H1 (cell line): Measurements from ENCODE around the gene DDN. TPM values are rescaled to one million over a fixed set of nuclear protein-coding genes. Genes with fewer than 3 reads are reported as not detected.

Source experiments
- CTCF ChIA-PET: fragments of 300-600 bp; sonication (Branson Sonifier 250); formaldehyde crosslinking; loops from one replicate; lab custom pipeline; 2021; ENCODE audit not compliant: partially characterized antibody; lab: Charles Lee
- POLR2A ChIA-PET: fragments of 300-600 bp; sonication (Branson Sonifier 250); formaldehyde crosslinking; loops from one replicate; lab custom pipeline; 2021; ENCODE audit warnings: inconsistent platforms; ENCODE audit not compliant: partially characterized antibody; lab: Charles Lee
- DNase-seq, 2 experiments: peaks; one replicate each; pipeline versions ENCODE4 v3.0.0 to v3.0.0-alpha.2; 2010 to 2022; ENCODE audit warnings: low spot score in 2 of 2, low read depth in 1 of 2, mixed read lengths in 1 of 2
- FAIRE-seq: peaks from 2 replicates; lab custom pipeline; 2011; peaks lifted over from hg19 to GRCh38; lab: Jason Lieb, UNC
- H2AFZ ChIP-seq: 2 replicates; pipeline ENCODE4 v1.8.1; 2012; ENCODE audit warnings: low read length, inconsistent platforms
- H2AK5ac ChIP-seq: 2 replicates; pipeline ENCODE4 v1.6.1; 2013; ENCODE audit warnings: low read depth, low read length
- H2BK120ac ChIP-seq: replicated peaks from 2 replicates; pipeline ENCODE3; 2013; ENCODE audit warnings: low read depth, low read length, inconsistent platforms
- H2BK12ac ChIP-seq: 2 replicates; pipeline ENCODE4 v1.6.1; 2013; ENCODE audit warnings: low read depth, low read length
- H2BK15ac ChIP-seq: 2 replicates; pipeline ENCODE4 v1.6.1; 2013; ENCODE audit warnings: low read length
- H2BK20ac ChIP-seq: 2 replicates; pipeline ENCODE4 v1.6.1; 2013; ENCODE audit warnings: low read length
- H2BK5ac ChIP-seq: 2 replicates; pipeline ENCODE4 v1.6.1; 2013; ENCODE audit warnings: low read depth, low read length
- H3K14ac ChIP-seq: 2 replicates; pipeline ENCODE4 v1.6.1; 2013; ENCODE audit warnings: inconsistent platforms; ENCODE audit not compliant: insufficient read length
- H3K18ac ChIP-seq: 2 replicates; pipeline ENCODE4 v1.6.1; 2013; ENCODE audit warnings: low read length; ENCODE audit errors: extremely low read depth
- H3K23ac ChIP-seq: 2 replicates; pipeline ENCODE4 v1.6.1; 2013; ENCODE audit warnings: inconsistent platforms; ENCODE audit not compliant: insufficient read length
- H3K23me2 ChIP-seq: 2 replicates; pipeline ENCODE4 v1.6.1; 2013; ENCODE audit warnings: low read depth, low read length
- H3K27ac ChIP-seq: 2 replicates; pipeline ENCODE4 v1.6.1; 2011; ENCODE audit warnings: low read depth, low read length, inconsistent platforms
- H3K27me3 ChIP-seq, 4 experiments: replicated peaks in 1 of 4; 1 replicate in 1 of 4; 2 replicates in 3 of 4; pipeline versions ENCODE4 v1.6.1 to v1.8.1; 2011 to 2013; ENCODE audit warnings: low read length in 3 of 4, mild to moderate bottlenecking in 3 of 4, inconsistent platforms in 2 of 4, mixed read lengths in 2 of 4, moderate library complexity in 1 of 4; ENCODE audit not compliant: control insufficient read depth in 3 of 4, insufficient read depth in 3 of 4; ENCODE audit errors: extremely low read depth in 1 of 4
- H3K36me3 ChIP-seq, 4 experiments: 2 replicates each; pipeline versions ENCODE4 v1.6.1 to v1.8.1; 2011 to 2013; ENCODE audit warnings: mild to moderate bottlenecking in 4 of 4, low read length in 3 of 4, moderate library complexity in 2 of 4, control low read depth in 1 of 4, inconsistent platforms in 1 of 4; ENCODE audit not compliant: insufficient read depth in 4 of 4, control insufficient read depth in 2 of 4
- H3K4ac ChIP-seq: replicated peaks from 2 replicates; pipeline ENCODE3; 2013; ENCODE audit warnings: low read length, low read depth, mixed read lengths, inconsistent platforms; ENCODE audit not compliant: insufficient read length
- H3K4me1 ChIP-seq, 4 experiments: replicated peaks in 1 of 4; 1 replicate in 1 of 4; 2 replicates in 3 of 4; pipeline versions ENCODE4 v1.6.1 to v1.8.1; 2011 to 2013; ENCODE audit warnings: low read length in 3 of 4, inconsistent platforms in 2 of 4, mixed read lengths in 1 of 4; ENCODE audit not compliant: insufficient read depth in 4 of 4, control insufficient read depth in 3 of 4
- H3K4me2 ChIP-seq, 2 experiments: 2 replicates each; pipeline versions ENCODE4 v1.6.1 to v1.8.1; 2011 to 2013; ENCODE audit warnings: low read depth in 2 of 2, low read length in 2 of 2, control low read depth in 1 of 2, inconsistent platforms in 1 of 2, mild to moderate bottlenecking in 1 of 2; ENCODE audit not compliant: insufficient read depth in 1 of 2
- H3K4me3 ChIP-seq, 4 experiments: fragments of 200-600, 300-600 bp in 1 of 4; sonication (generic), shearing (Covaris generic), sonication (Bioruptor Twin) in 1 of 4; 2 replicates each; pipeline versions ENCODE4 v1.5.1 to v1.8.1; 2011 to 2016; ENCODE audit warnings: low read length in 4 of 4, low read depth in 3 of 4, control low read depth in 2 of 4, inconsistent platforms in 2 of 4, mild to moderate bottlenecking in 2 of 4, mixed read lengths in 1 of 4, moderate library complexity in 1 of 4; ENCODE audit not compliant: insufficient read depth in 2 of 4; ENCODE audit errors: extremely low read depth in 1 of 4
- H3K56ac ChIP-seq: replicated peaks from 2 replicates; pipeline ENCODE3; 2013; ENCODE audit warnings: low read depth, mild to moderate bottlenecking, mixed read lengths, low read length, inconsistent platforms; ENCODE audit not compliant: insufficient read length
- H3K79me1 ChIP-seq: 2 replicates; pipeline ENCODE4 v1.6.1; 2013; ENCODE audit warnings: low read depth, low read length, control low read depth
- H3K79me2 ChIP-seq, 2 experiments: 2 replicates each; pipeline versions ENCODE4 v1.6.1 to v1.8.1; 2012 to 2013; ENCODE audit warnings: low read length in 2 of 2, mild to moderate bottlenecking in 2 of 2, inconsistent platforms in 1 of 2; ENCODE audit not compliant: insufficient read depth in 2 of 2, control insufficient read depth in 1 of 2
- H3K9ac ChIP-seq, 4 experiments: replicated peaks in 1 of 4; 1 replicate in 1 of 4; 2 replicates in 3 of 4; pipeline versions ENCODE4 v1.6.1 to v1.8.1; 2011 to 2013; ENCODE audit warnings: low read depth in 3 of 4, low read length in 3 of 4, control low read depth in 2 of 4, mild to moderate bottlenecking in 2 of 4, moderate library complexity in 2 of 4, inconsistent platforms in 1 of 4; ENCODE audit errors: extremely low read depth in 1 of 4
- H3K9me3 ChIP-seq, 2 experiments: 2 replicates each; pipeline versions ENCODE4 v1.6.1 to v1.8.1; 2012 to 2013; ENCODE audit warnings: mild to moderate bottlenecking in 2 of 2, moderate library complexity in 2 of 2, control low read depth in 1 of 2, inconsistent platforms in 1 of 2, low read depth in 1 of 2, low read length in 1 of 2, mixed read lengths in 1 of 2; ENCODE audit not compliant: insufficient read depth in 2 of 2
- H4K20me1 ChIP-seq, 2 experiments: replicated peaks in 1 of 2; 2 replicates each; pipeline versions ENCODE3 to v1.8.1; 2011 to 2013; ENCODE audit warnings: inconsistent platforms in 2 of 2, low read length in 2 of 2, mild to moderate bottlenecking in 1 of 2; ENCODE audit not compliant: insufficient read depth in 2 of 2, control insufficient read depth in 1 of 2
- H4K5ac ChIP-seq: 2 replicates; pipeline ENCODE4 v1.6.1; 2013; ENCODE audit warnings: low read length, low read depth, mixed read lengths, inconsistent platforms; ENCODE audit not compliant: insufficient read length
- H4K8ac ChIP-seq: 2 replicates; pipeline ENCODE4 v1.8.0; 2013; ENCODE audit warnings: mild to moderate bottlenecking, moderate library complexity, low read length, inconsistent platforms; ENCODE audit not compliant: insufficient read depth; ENCODE audit errors: extremely low read depth
- H4K91ac ChIP-seq: replicated peaks from 2 replicates; pipeline ENCODE3; 2013; ENCODE audit warnings: low read length, mixed read lengths, inconsistent platforms; ENCODE audit not compliant: insufficient read length
- EZH2 ChIP-seq: fragments of 200-600 bp; sonication (generic); IDR thresholded peaks from 2 replicates; pipeline ENCODE4 v1.7.1; 2012; ENCODE audit warnings: low read depth, mild to moderate bottlenecking, moderate library complexity, low read length, inconsistent platforms; ENCODE audit not compliant: severe bottlenecking
- RNF2 ChIP-seq: fragments of 200-900, 300-1000 bp; sonication (generic); IDR thresholded peaks from 2 replicates; pipeline ENCODE4 v1.7.1; 2016; ENCODE audit warnings: borderline replicate concordance, low read depth, mild to moderate bottlenecking, antibody characterized with exemption, low read length; ENCODE audit not compliant: poor library complexity, severe bottlenecking; ENCODE audit errors: missing control alignments
- TAF1 ChIP-seq: IDR thresholded peaks from 2 replicates; pipeline ENCODE4 v1.6.1; 2011; ENCODE audit warnings: mild to moderate bottlenecking, low read depth, low read length
- WGBS, 2 experiments: shearing (Covaris generic) in 1 of 2; methylation state at CpG; one replicate each; pipeline versions ENCODE4 v1.1.6 to v1.1.7; 2013 to 2015; ENCODE audit warnings: low lambda C conversion rate in 2 of 2, mixed read lengths in 2 of 2, inconsistent platforms in 1 of 2, low coverage in 1 of 2, missing lambda C conversion rate in 1 of 2; ENCODE audit not compliant: insufficient replicate concordance in 2 of 2, insufficient coverage in 1 of 2, insufficient read length in 1 of 2; ENCODE audit errors: extremely low coverage in 1 of 2, missing lambda C conversion rate in 1 of 2; 5-methylcytosine and 5-hydroxymethylcytosine counted together
- polyA plus RNA-seq, 7 experiments: library from polyadenylated mRNA; depleted of rRNA in 3 of 7; stranded (reverse) in 5 of 7; unstranded in 2 of 7; fragments of >200 nt in 5 of 7; fragments of 200-250 nt in 2 of 7; gene quantifications; 1 replicate in 5 of 7; 2 replicates in 1 of 7; 4 replicates in 1 of 7; pipeline versions ENCODE4 v1.2.1 to v1.2.3, GENCODE V29; 2011 to 2013; ENCODE audit warnings: missing spikeins in 2 of 7, mixed read lengths in 2 of 7
- total RNA-seq: library from RNA; stranded (reverse); fragmentation: NEBNext Ultra II Directional; extraction: Animal tissue kit (Norgen Biotek cat#: 25700); gene quantifications from 2 replicates; pipeline ENCODE4 v1.2.1, GENCODE V29; 2021

Gene DDN
- total and polyA plus RNA-seq, 2 of the 8 experiments (the other 6 are each of a cell fraction or from before 2014, with no cell fraction given) = 0.14 to 0.30 TPM

DNA sequence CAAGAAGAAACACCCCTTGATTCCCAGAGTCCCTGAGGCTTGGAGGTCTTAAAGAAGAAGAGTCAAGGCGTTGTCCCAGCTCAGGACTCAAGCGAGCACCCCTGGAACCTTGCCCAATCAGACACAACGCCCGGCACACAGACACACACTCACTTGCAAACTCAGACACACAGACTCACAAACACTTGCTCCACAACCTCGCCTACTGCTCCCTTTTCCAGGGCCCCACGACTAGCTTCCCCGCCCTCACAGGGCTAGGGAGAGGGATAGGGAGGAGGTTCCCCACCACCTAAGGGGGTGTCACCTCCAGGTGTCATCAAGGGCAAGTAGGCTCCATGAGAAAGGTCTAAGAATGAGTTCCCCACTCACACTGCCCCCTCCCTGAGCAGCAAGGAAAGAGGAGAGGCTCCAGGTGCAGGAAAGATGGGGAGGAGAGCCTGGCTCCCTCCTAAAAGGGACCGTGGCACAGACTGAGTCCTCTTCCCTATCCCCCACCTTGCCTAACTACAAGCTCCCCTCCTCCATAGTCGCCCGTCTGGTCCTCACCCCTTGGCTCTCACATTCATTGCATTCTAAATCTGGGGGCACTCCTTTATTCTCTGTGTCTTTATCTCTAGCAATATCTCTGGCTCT, 28.4 kb downstream of the DDN start:
- Histone ChIP-seq H2BK20ac (0 out of 2 replicates have a peak overlapping the region, but pooled peaks have one; percentile 40), H2BK15ac (peak overlapping the region; percentile 19; the same call in 1 of the 2 replicates), H3K4ac (no peak overlapping the region), H3K4me3 (peak overlapping the region; percentile 37 to 56 (median 44)), H2BK5ac (no peak overlapping the region), H3K4me2 (peak overlapping the region; percentile 87 to 96), H3K79me1 (no peaks in the 10 kb centered on the region), H4K8ac (no peak overlapping the region), H2BK120ac (no peak overlapping the region), H3K36me3 (no peaks in the 10 kb centered on the region; a peak in 1 of 8 replicates), H3K27ac (no peak overlapping the region), H2AK5ac (no peak overlapping the region), H4K5ac (no peak overlapping the region), H3K9ac (0 out of 7 replicates have a peak overlapping the region, but pooled peaks of 1 of the 4 experiments have one; percentile 13), H3K4me1 (peaks cover 24 to 45% (median 40%) of the 10 kb centered on the region in 4 experiments), H3K23me2 (peaks cover 6% of the 10 kb centered on the region; the same call in 1 of the 2 replicates), H3K23ac (no peak overlapping the region), H3K56ac (no peak overlapping the region), H4K91ac (no peak overlapping the region), H3K14ac (no peak overlapping the region), H4K20me1 (peaks cover under 1 to 10% of the 10 kb centered on the region in 2 experiments), H3K9me3 (no peaks in the 10 kb centered on the region), H3K27me3 (peaks cover 50 to 89% (median 87%) of the 10 kb centered on the region in 4 experiments), H3K79me2 (no peaks in the 10 kb centered on the region), H2BK12ac (peak overlapping the region; percentile 68; the same call in 1 of the 2 replicates), H3K18ac (peak overlapping the region; percentile 13; the same call in 1 of the 2 replicates), H2AFZ (no peak overlapping the region)
- ChIA-PET POLR2A (interaction anchor here (1.0 to 6.9 kb wide), 6 partner anchors 10 to 140 kb away, joined by 3 to 65 read pairs (median 10); partner anchors contain the start of genes ARF3, FKBP11 and RND1), CTCF (interaction anchor here (0.6 to 40.8 kb wide), 14 partner anchors 11 to 372 kb away, joined by 3 to 1336 read pairs (median 3); partner anchors contain the start of genes ARF3, DDN and WNT1)
- DNase-seq (no peak), FAIRE-seq (no peak)
- WGBS, 2 experiments = 4% methylated on average over 10 of the region's 10 CpGs; no CpG with 5 or more reads in 1 of the 2 experiments
- TF ChIP-seq RNF2 = peak; percentile 28
- peak; percentile 57 for TF ChIP-seq EZH2
- TF ChIP-seq TAF1 = no peak
